Nephron (organoid): ENCODE results near the gene CIDEA.

Experiments used
- H3K27ac Mint-ChIP-seq, 3 experiments: 2 replicates each; pipeline ENCODE4 v1.8.0; 2020; ENCODE audit warnings: mixed read lengths in 3 of 3, mild to moderate bottlenecking in 2 of 3, moderate library complexity in 1 of 3
- H3K27me3 Mint-ChIP-seq: 2 replicates; pipeline ENCODE4 v1.8.0; 2021; ENCODE audit warnings: low read depth, mild to moderate bottlenecking, moderate library complexity, mixed read lengths
- H3K36me3 Mint-ChIP-seq: 2 replicates; pipeline ENCODE4 v1.8.0; 2020; ENCODE audit warnings: low read depth, mixed read lengths
- H3K4me1 Mint-ChIP-seq: 2 replicates; pipeline ENCODE4 v1.8.0; 2020; ENCODE audit warnings: mixed read lengths
- H3K4me3 Mint-ChIP-seq, 3 experiments: 2 replicates each; pipeline ENCODE4 v1.8.0; 2020; ENCODE audit warnings: mild to moderate bottlenecking in 3 of 3, mixed read lengths in 3 of 3, moderate library complexity in 2 of 3
- H3K9me3 Mint-ChIP-seq: 2 replicates; pipeline ENCODE4 v1.8.0; 2020; ENCODE audit warnings: mixed read lengths
- CTCF ChIP-seq, 3 experiments: fragments of 200-600 bp; sonication (generic); IDR thresholded peaks; one replicate each; pipeline ENCODE4 v1.5.0; 2021; ENCODE audit warnings: antibody characterized with exemption in 3 of 3; ENCODE audit not compliant: unreplicated experiment in 3 of 3

CIDEA gene

GRCh38 chr18:12257996-12258718 lies 4.0 kb downstream of the CIDEA start:
- Mint-ChIP-seq H3K27me3 (peaks cover 66% of the 10 kb centered on the region), H3K27ac (no peak overlapping the region), H3K36me3 (no peaks in the 10 kb centered on the region), H3K4me3 (no peak overlapping the region), H3K9me3 (no peaks in the 10 kb centered on the region), H3K4me1 (peaks cover 34% of the 10 kb centered on the region)
- no peak for TF ChIP-seq CTCF (IDR thresholded peaks at IDR 0.05; ENCODE audit: unreplicated experiment in 3 of 3)

GRCh38 chr18:12258719-12259705 lies 4.9 kb downstream of the CIDEA start:
- Mint-ChIP-seq H3K4me3 (no peak overlapping the region), H3K4me1 (peaks cover 27% of the 10 kb centered on the region), H3K27ac (no peak overlapping the region), H3K27me3 (peaks cover 63% of the 10 kb centered on the region), H3K9me3 (no peaks in the 10 kb centered on the region), H3K36me3 (no peaks in the 10 kb centered on the region)
- TF ChIP-seq CTCF (IDR thresholded peaks at IDR 0.05; ENCODE audit: unreplicated experiment in 3 of 3) = no peak

- peaks cover under 1% of the 10 kb centered on the region for H3K4me1 Mint-ChIP-seq
- H3K4me3 Mint-ChIP-seq = no peak overlapping the region
- TF ChIP-seq CTCF (IDR thresholded peaks at IDR 0.05; ENCODE audit: unreplicated experiment in 3 of 3) = no peak
- H3K36me3 Mint-ChIP-seq = no peaks in the 10 kb centered on the region
- H3K27me3 Mint-ChIP-seq = peaks cover 31% of the 10 kb centered on the region
- H3K9me3 Mint-ChIP-seq = no peaks in the 10 kb centered on the region
- no peak overlapping the region for H3K27ac Mint-ChIP-seq
These were observed 8.6 kb downstream of the CIDEA start for GRCh38 chr18:12262748-12263147.

GRCh38 chr18:12264864-12265263 lies 10.7 kb downstream of the CIDEA start:
- no peaks in the 10 kb centered on the region for H3K9me3 Mint-ChIP-seq
- peaks cover 25% of the 10 kb centered on the region for H3K27me3 Mint-ChIP-seq
- no peaks in the 10 kb centered on the region for H3K36me3 Mint-ChIP-seq
- H3K4me3 Mint-ChIP-seq = no peak overlapping the region
- H3K27ac Mint-ChIP-seq = no peak overlapping the region
- TF ChIP-seq CTCF (IDR thresholded peaks at IDR 0.05; ENCODE audit: unreplicated experiment in 3 of 3) = no peak
- H3K4me1 Mint-ChIP-seq = no peaks in the 10 kb centered on the region

GRCh38 chr18:12271376-12272235 lies 17.4 kb downstream of the CIDEA start:
- no peaks in the 10 kb centered on the region for H3K36me3 Mint-ChIP-seq
- peaks cover 4% of the 10 kb centered on the region for H3K4me1 Mint-ChIP-seq
- H3K27me3 Mint-ChIP-seq = peaks cover 13% of the 10 kb centered on the region
- peak overlapping the region; percentile 58 to 80 (median 71) for H3K4me3 Mint-ChIP-seq
- TF ChIP-seq CTCF (IDR thresholded peaks at IDR 0.05; ENCODE audit: unreplicated experiment in 3 of 3) = peak; percentile 76 to 86 (median 86)
- peak overlapping the region in 1 of 3 experiments; percentile 40 for H3K27ac Mint-ChIP-seq
- no peaks in the 10 kb centered on the region for H3K9me3 Mint-ChIP-seq
